AG04450 (cell line): ENCODE measurements around the gene NHSL2. TPM values are rescaled to one million over a fixed set of nuclear protein-coding genes. Genes with fewer than 3 reads are reported as not detected.

Experiments
- CTCF ChIA-PET: fragments of 300-600, 350-600 bp; formaldehyde crosslinking; extraction: SDS; loops from one replicate; lab custom pipeline; 2022; ENCODE audit warnings: antibody characterized with exemption, inconsistent platforms; lab: Charles Lee
- POLR2A ChIA-PET: fragments of 350-600 bp; formaldehyde crosslinking; extraction: SDS; loops from one replicate; lab custom pipeline; 2021; ENCODE audit warnings: antibody characterized with exemption, inconsistent platforms; lab: Yijun Ruan, JAX
- DNase-seq: peaks from one replicate; pipeline ENCODE4 v3.0.0-alpha.2; 2011; ENCODE audit warnings: low read depth, low spot score
- H3K27ac ChIP-seq: one replicate; pipeline ENCODE4 v1.5.1; 2012; ENCODE audit warnings: low read depth, low read length, control low read depth
- H3K27me3 ChIP-seq: one replicate; pipeline ENCODE4 v1.6.0; 2012; ENCODE audit warnings: low read length; ENCODE audit not compliant: control insufficient read depth, insufficient read depth
- H3K4me3 ChIP-seq: 2 replicates; pipeline ENCODE4 v1.5.1; 2011; ENCODE audit warnings: mild to moderate bottlenecking, low read depth, low read length, control low read depth
- H3K9me3 ChIP-seq: 2 replicates; pipeline ENCODE4 v1.5.1; 2012; ENCODE audit warnings: low read length; ENCODE audit not compliant: control insufficient read depth, insufficient read depth
- polyA plus RNA-seq: library from polyadenylated mRNA; depleted of rRNA; stranded (reverse); fragments of >200 nt; gene quantifications from 2 replicates; pipeline ENCODE4 v1.2.3, GENCODE V29; 2011
- TF ChIP-seq, protein P1 (sequence below): IDR thresholded peaks from 2 replicates; pipeline ENCODE4 v1.5.1; 2011; ENCODE audit warnings: low read depth, low read length, control low read depth, inconsistent platforms

NHSL2 gene
- polyA plus RNA-seq, 1 experiment: 3.0 TPM

- H3K9me3 ChIP-seq: no peaks in the 10 kb centered on the region
- CTCF ChIA-PET: no interaction called here
- POLR2A ChIA-PET: no interaction called here
Observed at GRCh38 chrX:72051589-72051988, 140.9 kb downstream of the NHSL2 start.

GRCh38 chrX:72052415-72053090, 141.9 kb downstream of the NHSL2 start:
- POLR2A ChIA-PET: no interaction called here
- DNase-seq: no peak
- no peak overlapping the region for H3K27ac ChIP-seq

More at GRCh38 chrX:72051589-72051988, 140.9 kb downstream of the NHSL2 start:
- H3K4me3 ChIP-seq: no peak overlapping the region
- no peak for DNase-seq
- H3K27ac ChIP-seq: no peak overlapping the region
- no peaks in the 10 kb centered on the region for H3K27me3 ChIP-seq
- TF ChIP-seq, protein P1, sequence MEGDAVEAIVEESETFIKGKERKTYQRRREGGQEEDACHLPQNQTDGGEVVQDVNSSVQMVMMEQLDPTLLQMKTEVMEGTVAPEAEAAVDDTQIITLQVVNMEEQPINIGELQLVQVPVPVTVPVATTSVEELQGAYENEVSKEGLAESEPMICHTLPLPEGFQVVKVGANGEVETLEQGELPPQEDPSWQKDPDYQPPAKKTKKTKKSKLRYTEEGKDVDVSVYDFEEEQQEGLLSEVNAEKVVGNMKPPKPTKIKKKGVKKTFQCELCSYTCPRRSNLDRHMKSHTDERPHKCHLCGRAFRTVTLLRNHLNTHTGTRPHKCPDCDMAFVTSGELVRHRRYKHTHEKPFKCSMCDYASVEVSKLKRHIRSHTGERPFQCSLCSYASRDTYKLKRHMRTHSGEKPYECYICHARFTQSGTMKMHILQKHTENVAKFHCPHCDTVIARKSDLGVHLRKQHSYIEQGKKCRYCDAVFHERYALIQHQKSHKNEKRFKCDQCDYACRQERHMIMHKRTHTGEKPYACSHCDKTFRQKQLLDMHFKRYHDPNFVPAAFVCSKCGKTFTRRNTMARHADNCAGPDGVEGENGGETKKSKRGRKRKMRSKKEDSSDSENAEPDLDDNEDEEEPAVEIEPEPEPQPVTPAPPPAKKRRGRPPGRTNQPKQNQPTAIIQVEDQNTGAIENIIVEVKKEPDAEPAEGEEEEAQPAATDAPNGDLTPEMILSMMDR: no peak

DNA sequence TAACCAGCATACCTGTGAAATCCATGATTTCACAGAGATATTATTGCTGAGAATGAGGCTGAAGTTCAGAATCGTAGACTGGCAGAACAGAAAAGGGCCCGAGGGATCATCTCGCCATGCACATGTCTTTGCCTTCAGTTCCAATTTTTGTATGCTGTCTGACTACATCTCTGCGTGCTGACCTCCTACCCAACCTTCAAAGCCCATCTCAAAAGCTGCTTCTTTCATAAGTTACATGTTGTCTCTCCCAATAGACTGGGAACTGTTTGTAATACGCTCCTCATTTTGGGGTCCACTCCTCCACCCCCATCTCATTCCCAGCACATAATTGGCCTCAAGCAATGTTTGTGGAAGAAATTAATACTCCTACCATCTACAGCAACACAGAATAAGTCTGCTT, 142.9 kb downstream of the NHSL2 start:
- ChIA-PET CTCF (no interaction called here), POLR2A (no interaction called here)
- Histone ChIP-seq H3K9me3 (no peaks in the 10 kb centered on the region), H3K4me3 (no peak overlapping the region), H3K27ac (no peak overlapping the region), H3K27me3 (no peaks in the 10 kb centered on the region)
- TF ChIP-seq, protein P1: no peak
- DNase-seq: no peak

More at GRCh38 chrX:72052415-72053090, 141.9 kb downstream of the NHSL2 start:
- H3K9me3 ChIP-seq: no peaks in the 10 kb centered on the region
- no peak overlapping the region for H3K4me3 ChIP-seq
- no peaks in the 10 kb centered on the region for H3K27me3 ChIP-seq
- CTCF ChIA-PET: no interaction called here
- TF ChIP-seq, protein P1: no peak

- H3K27ac ChIP-seq: no peak overlapping the region
- H3K4me3 ChIP-seq: no peak overlapping the region
- ChIA-PET POLR2A (no interaction called here), CTCF (no interaction called here)
- no peak for DNase-seq
- H3K27me3 ChIP-seq: no peaks in the 10 kb centered on the region
- TF ChIP-seq, protein P1: no peak
- no peaks in the 10 kb centered on the region for H3K9me3 ChIP-seq
Observed at GRCh38 chrX:72054779-72055489, 144.3 kb downstream of the NHSL2 start.

GRCh38 chrX:72057331-72057730, 146.7 kb downstream of the NHSL2 start:
- H3K4me3 ChIP-seq: no peak overlapping the region
- no peak overlapping the region for H3K27ac ChIP-seq
- TF ChIP-seq, protein P1: no peak
- H3K27me3 ChIP-seq: no peaks in the 10 kb centered on the region
- no peak for DNase-seq
- ChIA-PET CTCF (no interaction called here), POLR2A (no interaction called here)
- H3K9me3 ChIP-seq: no peaks in the 10 kb centered on the region
